ENCODE data around the gene VPS13A.

VPS13A gene

GRCh38 chr9:77469515-77470231, 292.3 kb downstream of the VPS13A start:
- no peak for FAIRE-seq
